T-helper 9 cell (primary cell): Measurements from ENCODE around the gene FCF1.

Source experiments
- DNase-seq: peaks from one replicate; pipeline ENCODE4 v3.0.0-alpha.2; 2020

FCF1 gene

DNA sequence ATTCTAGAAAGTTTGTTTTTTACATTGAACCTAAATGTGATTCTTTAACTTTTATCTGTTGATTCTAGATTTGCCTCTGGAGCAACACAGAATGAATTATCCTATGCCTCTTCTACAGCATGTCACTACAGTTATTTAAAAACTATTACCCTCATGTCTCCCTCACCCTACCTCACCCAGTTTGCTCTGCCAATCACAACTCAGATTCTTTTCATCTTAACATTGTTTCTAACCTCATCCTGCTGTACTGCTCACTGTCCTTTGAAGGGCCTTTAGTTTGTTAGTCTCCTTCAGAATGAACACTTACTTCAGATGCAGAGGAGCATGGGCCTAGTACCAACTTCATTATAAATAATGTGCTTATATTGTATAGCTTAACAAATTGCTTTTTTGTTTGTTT lies 71.7 kb downstream of the FCF1 start:
- DNase-seq, result no peak

DNA sequence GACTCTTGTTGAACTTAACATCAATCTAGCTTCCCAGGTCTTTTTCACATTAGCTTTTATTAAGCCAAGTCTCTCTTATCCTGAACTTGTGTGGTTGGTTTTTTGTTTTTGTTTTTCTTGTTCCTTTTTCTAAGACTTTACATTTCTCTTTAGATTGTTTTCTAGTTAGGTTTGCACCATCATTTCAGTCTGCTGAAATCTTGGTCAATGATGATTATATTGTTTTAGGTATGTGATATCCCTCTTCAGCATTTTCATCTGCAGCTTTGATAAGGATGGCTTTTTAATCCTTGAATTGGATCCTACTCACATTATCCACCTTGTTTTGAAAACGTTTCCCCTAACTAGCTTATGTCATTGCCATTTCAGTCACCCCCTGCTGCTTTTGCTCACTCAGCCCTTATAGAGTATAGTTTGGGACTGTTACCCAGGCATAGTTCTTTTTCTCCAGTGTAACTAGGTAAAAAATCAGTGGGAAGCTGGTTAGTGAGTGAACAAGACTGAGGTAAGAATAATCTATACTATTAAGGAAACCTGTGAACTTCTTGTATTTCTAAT lies 72.2 kb downstream of the FCF1 start:
- no peak for DNase-seq

DNA sequence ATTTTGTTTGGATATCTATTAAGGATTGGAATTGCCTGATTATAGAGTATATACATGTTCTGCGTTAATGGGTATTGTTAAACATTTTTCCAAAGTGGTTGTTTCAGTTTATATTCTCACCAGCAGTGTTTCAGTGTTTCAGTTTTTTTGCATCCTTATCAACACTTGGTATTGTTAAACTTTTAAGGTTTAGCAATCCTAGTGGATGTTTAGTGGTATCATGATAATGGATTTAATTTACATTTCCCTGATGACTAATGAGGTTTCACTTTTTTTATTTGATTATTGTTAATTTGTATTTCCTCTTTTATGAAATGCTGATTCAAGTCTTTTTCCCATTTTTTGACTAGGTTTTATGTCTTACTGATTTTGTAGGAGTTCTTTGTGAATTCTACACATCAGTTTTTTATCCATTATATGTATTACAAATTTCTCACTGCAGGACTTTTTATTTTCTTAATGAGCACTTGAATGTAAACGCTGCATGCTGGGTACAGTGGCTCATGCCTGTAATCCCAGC lies 73.9 kb downstream of the FCF1 start:
- DNase-seq, result no peak
